Neural cell (in vitro differentiated cells): Measurements from ENCODE around the gene KLK11. TPM values are rescaled to one million over a fixed set of nuclear protein-coding genes. Genes with fewer than 3 reads are reported as not detected.

ENCODE experiments used
- H2AFZ ChIP-seq: fragments of 200-600, 300-800 bp; sonication (generic), shearing (Covaris generic); 2 replicates; pipeline ENCODE4 v1.6.0; 2014; ENCODE audit warnings: low read depth, mild to moderate bottlenecking, antibody characterized with exemption, low read length, moderate library complexity
- H3F3A ChIP-seq: fragments of 200-600 bp; shearing (Covaris generic); 2 replicates; pipeline ENCODE4 v1.6.1; 2016; ENCODE audit warnings: mild to moderate bottlenecking, moderate library complexity, mixed read lengths, antibody characterized with exemption, low read length; ENCODE audit not compliant: insufficient read depth, poor library complexity, severe bottlenecking
- H3K27ac ChIP-seq: fragments of 200-600, 300-800 bp; sonication (generic), shearing (Covaris generic); 2 replicates; pipeline ENCODE4 v1.5.1; 2014; ENCODE audit warnings: mild to moderate bottlenecking, low read length, moderate library complexity
- H3K27me3 ChIP-seq: fragments of 300-800, 200-600 bp; sonication (generic), shearing (Covaris generic); 2 replicates; pipeline ENCODE4 v1.6.0; 2014; ENCODE audit warnings: mild to moderate bottlenecking, low read depth, low read length, moderate library complexity; ENCODE audit not compliant: insufficient read depth
- H3K36me3 ChIP-seq: fragments of 300-800, 200-600 bp; sonication (generic), shearing (Covaris generic); 2 replicates; pipeline ENCODE4 v1.5.1; 2014; ENCODE audit warnings: mild to moderate bottlenecking, antibody characterized with exemption, low read length, moderate library complexity; ENCODE audit not compliant: insufficient read depth
- H3K4me2 ChIP-seq: fragments of 300-800, 200-600 bp; sonication (generic), shearing (Covaris generic); 2 replicates; pipeline ENCODE4 v1.6.0; 2014; ENCODE audit warnings: mild to moderate bottlenecking, low read length
- H3K4me3 ChIP-seq: fragments of 300-800, 200-600 bp; sonication (generic), shearing (Covaris generic); 2 replicates; pipeline ENCODE4 v1.5.1; 2014; ENCODE audit warnings: mild to moderate bottlenecking, low read length, moderate library complexity
- H3K79me2 ChIP-seq: fragments of 200-600 bp; shearing (Covaris generic); replicated peaks from 2 replicates; pipeline ENCODE4 v1.6.0; 2014; ENCODE audit warnings: mild to moderate bottlenecking, low read length, moderate library complexity; ENCODE audit not compliant: insufficient read depth
- H3K9ac ChIP-seq: fragments of 300-800, 200-600 bp; sonication (generic), shearing (Covaris generic); 2 replicates; pipeline ENCODE4 v1.6.1; 2016; ENCODE audit warnings: mild to moderate bottlenecking, low read length, mixed read lengths
- H3K9me2 ChIP-seq: fragments of 200-600 bp; shearing (Covaris generic); 2 replicates; pipeline ENCODE4 v1.6.1; 2016; ENCODE audit warnings: mild to moderate bottlenecking, low read length, mixed read lengths; ENCODE audit not compliant: insufficient read depth
- H3K9me3 ChIP-seq: fragments of 200-600, 300-800 bp; sonication (generic), shearing (Covaris generic); 2 replicates; pipeline ENCODE4 v1.6.1; 2016; ENCODE audit warnings: mild to moderate bottlenecking, mixed run types, low read length, moderate library complexity, mixed read lengths
- H4K20me1 ChIP-seq: fragments of 200-600 bp; shearing (Covaris generic); 2 replicates; pipeline ENCODE4 v1.6.1; 2016; ENCODE audit warnings: mild to moderate bottlenecking, mixed run types; ENCODE audit not compliant: insufficient read depth
- EP300 ChIP-seq: fragments of 450-650 bp; conservative IDR thresholded peaks from 2 replicates; pipeline ENCODE4 v1.6.1; 2014; ENCODE audit warnings: antibody characterized with exemption, mild to moderate bottlenecking, moderate library complexity; ENCODE audit not compliant: poor library complexity, severe bottlenecking
- EZH2 ChIP-seq: fragments of 200-600, 300-800 bp; shearing (Covaris generic), sonication (generic); IDR thresholded peaks from 2 replicates; pipeline ENCODE4 v1.6.1; 2014; ENCODE audit warnings: antibody characterized with exemption, low read length, borderline replicate concordance, mild to moderate bottlenecking; ENCODE audit not compliant: insufficient read depth, poor library complexity, severe bottlenecking
- MXI1 ChIP-seq: fragments of 450-650 bp; conservative IDR thresholded peaks from 2 replicates; pipeline ENCODE4 v1.6.1; 2014; ENCODE audit warnings: antibody characterized with exemption, mild to moderate bottlenecking; ENCODE audit not compliant: poor library complexity, severe bottlenecking
- POLR2AphosphoS5 ChIP-seq: IDR thresholded peaks from 2 replicates; pipeline ENCODE4 v1.6.1; 2012
- RAD21 ChIP-seq: fragments of 450-650 bp; conservative IDR thresholded peaks from 2 replicates; pipeline ENCODE4 v1.6.1; 2014; ENCODE audit warnings: antibody characterized with exemption, mild to moderate bottlenecking, moderate library complexity
- SMC3 ChIP-seq: fragments of 450-650 bp; conservative IDR thresholded peaks from 2 replicates; pipeline ENCODE4 v1.6.1; 2014; ENCODE audit warnings: antibody characterized with exemption, mild to moderate bottlenecking, moderate library complexity; ENCODE audit not compliant: poor library complexity
- TAF1 ChIP-seq: IDR thresholded peaks from 2 replicates; pipeline ENCODE4 v1.6.1; 2012; ENCODE audit warnings: low read depth
- polyA plus RNA-seq: library from polyadenylated mRNA; depleted of rRNA; stranded (reverse); fragments of >200 nt; gene quantifications from 2 replicates; pipeline ENCODE4 v1.2.3, GENCODE V29; 2014
- TF ChIP-seq, protein P1 (sequence below): IDR thresholded peaks from 2 replicates; pipeline ENCODE4 v1.6.1; 2012; ENCODE audit warnings: borderline replicate concordance
- TF ChIP-seq, protein P2 (sequence below): fragments of 450-650 bp; IDR thresholded peaks from 2 replicates; pipeline ENCODE4 v1.5.1; 2014; ENCODE audit warnings: antibody characterized with exemption, mild to moderate bottlenecking, moderate library complexity; ENCODE audit not compliant: poor library complexity, severe bottlenecking

KLK11 gene
- polyA plus RNA-seq, 1 donor from 2014 or later = not detected

DNA sequence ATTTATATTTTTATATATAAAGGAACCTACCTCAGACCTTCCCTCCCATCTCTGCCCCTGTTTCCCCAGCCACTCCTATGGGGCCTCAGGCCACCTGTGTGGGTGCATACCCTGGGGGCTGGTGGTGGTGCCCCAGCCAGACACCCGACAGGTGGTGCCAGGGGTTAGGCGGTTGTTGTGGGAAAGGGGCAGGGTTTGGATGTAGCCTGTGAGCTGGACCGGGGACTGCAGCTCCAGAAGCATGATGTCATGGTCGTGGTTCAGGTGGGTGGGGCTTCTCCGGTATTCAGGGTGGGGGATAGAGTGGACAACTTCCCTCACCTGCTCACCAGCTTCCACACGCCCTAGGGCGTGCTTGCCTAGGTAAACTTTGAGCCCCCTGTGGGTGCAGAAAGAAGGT is 33.3 kb upstream of the KLK11 start:
- H3K27ac ChIP-seq = no peak overlapping the region

GRCh38 chr19:51055866-51056265 is 29.4 kb upstream of the KLK11 start:
- Histone ChIP-seq H3K4me3 (no peak overlapping the region), H3K9me3 (no peaks in the 10 kb centered on the region), H3K36me3 (no peaks in the 10 kb centered on the region), H3K9me2 (no peaks in the 10 kb centered on the region), H3K4me2 (no peak overlapping the region), H3K27me3 (no peaks in the 10 kb centered on the region), H3F3A (no peaks in the 10 kb centered on the region), H2AFZ (no peak overlapping the region), H3K79me2 (no peaks in the 10 kb centered on the region), H3K9ac (no peak overlapping the region), H3K27ac (no peak overlapping the region), H4K20me1 (no peaks in the 10 kb centered on the region)
- TF ChIP-seq EP300 = no peak
- no peak for TF ChIP-seq RAD21
- no peak for TF ChIP-seq EZH2
- no peak for TF ChIP-seq POLR2AphosphoS5
- TF ChIP-seq, protein P1, sequence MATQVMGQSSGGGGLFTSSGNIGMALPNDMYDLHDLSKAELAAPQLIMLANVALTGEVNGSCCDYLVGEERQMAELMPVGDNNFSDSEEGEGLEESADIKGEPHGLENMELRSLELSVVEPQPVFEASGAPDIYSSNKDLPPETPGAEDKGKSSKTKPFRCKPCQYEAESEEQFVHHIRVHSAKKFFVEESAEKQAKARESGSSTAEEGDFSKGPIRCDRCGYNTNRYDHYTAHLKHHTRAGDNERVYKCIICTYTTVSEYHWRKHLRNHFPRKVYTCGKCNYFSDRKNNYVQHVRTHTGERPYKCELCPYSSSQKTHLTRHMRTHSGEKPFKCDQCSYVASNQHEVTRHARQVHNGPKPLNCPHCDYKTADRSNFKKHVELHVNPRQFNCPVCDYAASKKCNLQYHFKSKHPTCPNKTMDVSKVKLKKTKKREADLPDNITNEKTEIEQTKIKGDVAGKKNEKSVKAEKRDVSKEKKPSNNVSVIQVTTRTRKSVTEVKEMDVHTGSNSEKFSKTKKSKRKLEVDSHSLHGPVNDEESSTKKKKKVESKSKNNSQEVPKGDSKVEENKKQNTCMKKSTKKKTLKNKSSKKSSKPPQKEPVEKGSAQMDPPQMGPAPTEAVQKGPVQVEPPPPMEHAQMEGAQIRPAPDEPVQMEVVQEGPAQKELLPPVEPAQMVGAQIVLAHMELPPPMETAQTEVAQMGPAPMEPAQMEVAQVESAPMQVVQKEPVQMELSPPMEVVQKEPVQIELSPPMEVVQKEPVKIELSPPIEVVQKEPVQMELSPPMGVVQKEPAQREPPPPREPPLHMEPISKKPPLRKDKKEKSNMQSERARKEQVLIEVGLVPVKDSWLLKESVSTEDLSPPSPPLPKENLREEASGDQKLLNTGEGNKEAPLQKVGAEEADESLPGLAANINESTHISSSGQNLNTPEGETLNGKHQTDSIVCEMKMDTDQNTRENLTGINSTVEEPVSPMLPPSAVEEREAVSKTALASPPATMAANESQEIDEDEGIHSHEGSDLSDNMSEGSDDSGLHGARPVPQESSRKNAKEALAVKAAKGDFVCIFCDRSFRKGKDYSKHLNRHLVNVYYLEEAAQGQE = no peak
- TF ChIP-seq TAF1 = no peak
- TF ChIP-seq MXI1 = no peak
- TF ChIP-seq, protein P2, sequence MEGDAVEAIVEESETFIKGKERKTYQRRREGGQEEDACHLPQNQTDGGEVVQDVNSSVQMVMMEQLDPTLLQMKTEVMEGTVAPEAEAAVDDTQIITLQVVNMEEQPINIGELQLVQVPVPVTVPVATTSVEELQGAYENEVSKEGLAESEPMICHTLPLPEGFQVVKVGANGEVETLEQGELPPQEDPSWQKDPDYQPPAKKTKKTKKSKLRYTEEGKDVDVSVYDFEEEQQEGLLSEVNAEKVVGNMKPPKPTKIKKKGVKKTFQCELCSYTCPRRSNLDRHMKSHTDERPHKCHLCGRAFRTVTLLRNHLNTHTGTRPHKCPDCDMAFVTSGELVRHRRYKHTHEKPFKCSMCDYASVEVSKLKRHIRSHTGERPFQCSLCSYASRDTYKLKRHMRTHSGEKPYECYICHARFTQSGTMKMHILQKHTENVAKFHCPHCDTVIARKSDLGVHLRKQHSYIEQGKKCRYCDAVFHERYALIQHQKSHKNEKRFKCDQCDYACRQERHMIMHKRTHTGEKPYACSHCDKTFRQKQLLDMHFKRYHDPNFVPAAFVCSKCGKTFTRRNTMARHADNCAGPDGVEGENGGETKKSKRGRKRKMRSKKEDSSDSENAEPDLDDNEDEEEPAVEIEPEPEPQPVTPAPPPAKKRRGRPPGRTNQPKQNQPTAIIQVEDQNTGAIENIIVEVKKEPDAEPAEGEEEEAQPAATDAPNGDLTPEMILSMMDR = no peak
- TF ChIP-seq SMC3 = no peak

More for the DNA sequence above, 33.3 kb upstream of the KLK11 start:
- no peaks in the 10 kb centered on the region for H3K79me2 ChIP-seq
- no peak overlapping the region for H3K9ac ChIP-seq
- no peaks in the 10 kb centered on the region for H3K9me2 ChIP-seq
- no peak for TF ChIP-seq MXI1
- TF ChIP-seq, protein P2 = no peak
- TF ChIP-seq SMC3 = no peak
- H2AFZ ChIP-seq = no peak overlapping the region
- H3K9me3 ChIP-seq = no peaks in the 10 kb centered on the region
- H4K20me1 ChIP-seq = no peaks in the 10 kb centered on the region
- H3K4me2 ChIP-seq = no peak overlapping the region
- no peak overlapping the region for H3K4me3 ChIP-seq
- no peaks in the 10 kb centered on the region for H3K36me3 ChIP-seq
- H3K27me3 ChIP-seq = peaks cover 5% of the 10 kb centered on the region
- no peaks in the 10 kb centered on the region for H3F3A ChIP-seq
